AG08396 (cell line): ENCODE data around the gene TNNI3.
"Not testable (repeated sequence)": the region's sequence is repeated elsewhere in the genome, so short reads cannot be mapped to it uniquely, and the experiment has no call there.

ENCODE experiments used
- DNase-seq: peaks from one replicate; pipeline ENCODE4 v3.0.0; 2012; ENCODE audit warnings: low spot score, mixed read lengths

TNNI3 gene

DNA sequence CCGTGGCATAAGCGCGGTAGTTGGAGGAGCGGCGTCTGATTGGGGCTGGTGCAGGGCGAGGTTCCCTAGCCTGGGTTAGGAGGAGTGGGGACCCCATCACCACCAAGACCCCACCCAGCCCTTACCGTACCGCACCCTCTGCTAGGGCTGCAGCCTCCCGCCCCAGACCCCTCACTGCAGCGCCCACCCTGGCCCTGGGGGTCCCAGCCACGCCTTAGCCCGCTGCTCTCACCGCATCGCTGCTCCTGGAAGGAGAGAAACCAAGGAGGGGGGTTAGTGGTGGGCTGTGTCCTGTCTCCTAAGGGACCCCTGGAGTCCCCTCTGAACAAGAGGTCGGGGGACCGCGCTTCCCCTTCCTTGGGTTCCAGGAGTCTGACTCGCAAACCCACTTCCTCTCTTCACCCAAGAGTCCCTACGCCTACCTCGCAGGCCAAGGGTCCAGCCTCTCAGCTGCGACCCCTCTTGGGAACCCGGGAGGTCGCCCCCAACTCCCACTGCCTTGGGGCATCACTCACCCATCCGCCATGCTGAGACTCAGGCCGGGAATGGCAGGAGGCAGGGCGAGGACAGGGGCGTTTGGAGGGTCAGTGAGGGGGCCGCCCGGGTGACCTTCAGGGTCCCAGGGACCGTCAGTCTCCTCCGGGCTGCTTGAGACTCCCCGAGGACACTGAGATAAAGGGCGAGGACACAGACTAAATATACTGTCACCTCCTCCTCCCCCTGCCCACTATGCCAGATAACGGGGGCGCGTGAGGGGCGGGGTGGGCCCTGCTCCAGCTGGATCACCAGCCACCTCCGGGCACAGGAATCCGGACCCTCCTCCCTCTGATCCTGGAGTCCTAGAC lies at the start of gene TNNI3:
TNNI3 (minus strand) TSS at position 669 of the 845 bp plus-strand sequence; CDS start at position 526, 143 bp downstream.
- no peak for DNase-seq

DNA sequence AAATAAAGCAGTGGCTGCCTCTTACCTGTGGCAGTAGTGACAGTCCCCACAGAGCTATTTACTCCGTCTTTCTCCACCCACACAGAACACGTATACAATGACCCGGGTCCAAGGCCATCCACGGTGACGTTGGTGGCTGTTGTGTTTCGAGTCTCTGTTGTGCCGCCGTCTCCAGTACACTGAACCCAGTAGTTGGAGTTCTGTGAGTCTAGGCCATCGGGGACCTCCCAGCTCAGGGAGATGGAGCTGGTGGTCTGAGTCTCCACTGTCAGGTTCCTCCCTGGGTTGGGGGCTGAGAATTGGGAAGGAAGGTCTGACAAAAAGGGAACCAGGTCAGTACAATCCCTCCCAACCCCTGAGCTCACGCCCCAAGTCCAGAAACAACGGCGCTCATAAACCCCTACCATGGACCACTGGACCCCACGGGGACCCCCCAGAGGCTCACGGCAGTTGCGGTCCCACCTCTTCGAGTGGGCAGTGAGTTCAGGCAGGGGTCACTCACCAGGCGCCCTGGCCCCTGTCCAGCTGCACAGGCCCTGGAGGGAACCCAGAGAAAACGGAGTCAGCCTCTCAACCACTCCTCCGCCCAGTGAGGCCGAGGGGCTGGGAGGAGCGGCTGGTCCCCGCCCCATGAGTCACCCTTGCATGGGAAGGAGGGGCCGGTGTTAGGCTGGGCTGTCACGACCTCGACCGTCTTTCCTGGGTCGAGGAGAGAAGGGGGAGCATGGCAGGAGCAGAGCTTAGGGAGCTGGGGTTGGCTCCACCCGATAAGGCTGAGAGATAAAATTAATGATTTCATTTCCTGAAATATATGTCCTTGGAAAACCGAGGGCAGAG lies 49.4 kb upstream of the TNNI3 start:
- DNase-seq = peak; percentile 94

DNA sequence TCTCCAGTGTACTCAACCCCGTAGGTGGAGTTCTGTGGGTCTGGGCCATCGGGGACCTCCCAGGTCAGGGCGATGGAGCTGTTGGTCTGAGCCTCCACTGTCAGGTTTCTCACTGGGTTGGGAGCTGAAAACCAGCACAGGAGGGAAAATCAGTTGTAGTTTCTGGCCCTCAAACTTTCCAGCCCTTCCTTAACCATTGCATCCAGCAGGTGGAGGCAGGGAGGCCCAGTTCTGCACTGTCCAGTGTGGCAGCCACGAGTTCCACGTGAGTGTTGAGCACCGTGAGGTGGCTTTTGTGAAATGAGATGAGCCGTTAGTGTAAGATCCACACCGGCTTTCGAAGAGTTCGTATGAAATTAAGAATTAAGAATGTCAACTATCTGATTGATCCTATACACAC lies 44.7 kb upstream of the TNNI3 start:
- DNase-seq = not testable (repeated sequence)

DNA sequence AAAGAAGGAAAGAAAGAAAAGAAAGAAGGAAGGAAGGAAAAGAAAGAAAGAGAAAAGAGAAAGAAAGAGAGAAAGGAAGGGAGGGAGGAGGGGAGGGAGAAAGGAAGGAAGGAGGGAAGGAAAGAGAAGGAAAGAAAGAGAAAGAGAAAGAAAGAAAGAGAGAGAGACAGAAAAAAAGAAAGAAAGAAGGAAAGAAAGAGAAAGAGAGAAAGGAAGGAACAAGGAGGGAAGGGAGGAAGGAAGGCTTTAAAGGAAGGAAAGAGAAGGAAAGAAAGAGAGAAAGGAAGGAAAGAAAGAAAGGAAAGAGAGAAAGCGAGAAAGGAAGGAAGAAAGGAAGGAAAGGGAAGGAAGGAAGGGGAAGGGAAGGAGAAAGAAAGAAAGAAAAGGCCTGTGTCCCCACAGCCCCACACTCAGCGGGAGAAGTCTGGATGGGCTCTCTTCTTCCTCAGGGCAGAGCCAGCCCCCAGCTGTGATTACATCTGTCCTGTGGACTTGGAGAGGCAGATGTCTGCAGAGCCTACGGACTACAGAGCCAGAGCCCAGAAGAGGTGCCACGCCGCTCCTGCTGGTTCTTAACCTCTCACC lies 42.2 kb upstream of the TNNI3 start:
- no peak for DNase-seq

DNA sequence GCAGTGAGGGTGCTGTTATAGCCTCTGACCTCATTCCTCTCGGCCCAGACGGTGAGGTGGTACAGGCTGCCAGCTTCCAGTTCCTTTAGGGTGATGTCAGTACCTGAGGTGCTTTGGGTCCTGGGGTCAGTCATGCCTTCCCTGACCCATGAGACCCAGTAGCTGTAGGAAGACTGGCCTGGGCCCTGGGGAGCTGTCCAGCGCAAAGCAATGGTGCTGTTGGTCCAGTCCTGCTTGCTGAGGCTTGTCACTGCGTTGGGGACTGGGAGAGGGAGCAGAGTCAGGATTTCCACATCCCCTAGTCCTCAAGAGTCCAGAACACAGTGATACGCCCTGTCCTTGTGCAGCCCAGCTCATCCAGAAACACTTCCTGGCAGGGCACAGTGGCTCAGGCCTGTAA lies 41.1 kb upstream of the TNNI3 start:
- DNase-seq = no peak

DNA sequence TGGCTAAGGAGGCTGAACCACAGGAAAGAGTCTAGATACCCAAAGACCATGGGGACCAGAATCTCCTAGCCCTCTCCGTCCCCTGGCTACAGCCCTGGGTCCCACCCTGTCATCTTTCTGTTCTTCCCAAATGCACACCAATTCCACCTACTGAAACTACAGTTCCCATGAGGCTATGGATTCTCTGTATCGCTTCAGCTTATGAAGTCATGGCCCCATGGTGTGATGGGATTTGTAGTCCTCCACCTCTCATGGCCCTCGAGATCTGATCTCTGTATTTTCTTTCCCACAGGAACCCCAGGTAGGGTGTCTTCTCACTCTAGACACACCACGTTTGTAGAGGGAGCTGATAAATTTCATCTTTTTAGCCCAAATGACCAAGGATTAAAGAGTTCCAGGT lies 40.0 kb upstream of the TNNI3 start:
- no peak for DNase-seq

DNA sequence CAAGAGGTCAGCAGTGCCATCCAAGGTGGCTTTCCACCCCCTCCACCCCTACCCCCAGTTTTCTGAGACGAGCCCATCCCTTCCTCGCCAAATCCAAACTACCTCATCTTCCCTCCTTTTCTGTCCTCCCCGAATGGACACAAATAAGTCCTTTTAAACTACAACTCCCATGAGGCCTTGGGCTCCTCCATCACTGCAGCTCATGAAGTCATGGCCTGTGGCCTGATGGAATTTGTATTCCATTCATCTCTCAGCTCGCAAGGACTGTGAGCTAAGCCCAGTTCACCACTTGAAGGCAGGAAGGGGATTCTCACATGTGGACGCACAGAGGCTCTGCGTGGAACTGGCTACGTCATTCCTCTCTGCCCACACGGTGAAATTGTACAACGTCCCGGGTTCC lies 39.3 kb upstream of the TNNI3 start:
- DNase-seq = no peak

DNA sequence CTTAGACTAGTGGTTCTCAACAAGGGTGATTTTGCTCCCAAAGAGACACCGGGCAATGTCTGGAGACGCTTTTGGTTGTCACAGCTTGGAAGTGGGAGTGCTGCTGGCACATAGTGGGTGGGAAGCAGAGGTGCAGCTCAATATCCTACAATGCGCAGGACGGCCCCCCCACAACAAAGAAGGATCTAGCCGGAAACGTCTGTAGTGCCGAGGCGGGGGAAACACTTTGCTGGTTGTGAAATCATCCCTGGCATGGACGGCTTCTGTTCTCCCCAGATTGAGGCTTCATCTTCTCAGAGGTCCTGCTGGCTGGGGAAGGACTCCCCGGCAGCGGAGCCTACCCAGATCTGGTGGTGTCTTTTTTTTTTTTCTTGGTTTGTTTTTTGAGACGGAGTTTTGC lies 35.9 kb upstream of the TNNI3 start:
- no peak for DNase-seq

DNA sequence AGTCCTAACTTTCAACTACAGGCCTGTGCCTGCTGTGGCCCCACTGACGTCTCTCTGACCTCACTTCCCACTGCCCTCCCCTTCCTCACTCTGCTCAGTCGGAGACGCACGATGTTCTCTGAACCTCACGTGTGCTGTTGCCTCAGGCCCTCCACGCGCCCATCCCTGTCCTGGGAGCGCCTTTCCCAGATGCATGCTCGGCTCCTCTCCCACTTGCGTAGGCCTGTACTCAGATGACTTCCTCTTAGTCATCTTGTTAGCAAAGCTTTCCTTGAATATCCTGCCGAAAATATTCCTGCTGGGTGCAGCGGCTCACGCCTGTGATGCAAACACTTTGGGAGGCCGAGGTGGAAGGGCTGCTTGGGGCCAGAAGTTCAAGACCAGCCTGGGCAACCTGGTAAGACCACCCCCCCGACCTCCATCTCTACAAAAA lies 31.9 kb upstream of the TNNI3 start:
- no peak for DNase-seq

DNA sequence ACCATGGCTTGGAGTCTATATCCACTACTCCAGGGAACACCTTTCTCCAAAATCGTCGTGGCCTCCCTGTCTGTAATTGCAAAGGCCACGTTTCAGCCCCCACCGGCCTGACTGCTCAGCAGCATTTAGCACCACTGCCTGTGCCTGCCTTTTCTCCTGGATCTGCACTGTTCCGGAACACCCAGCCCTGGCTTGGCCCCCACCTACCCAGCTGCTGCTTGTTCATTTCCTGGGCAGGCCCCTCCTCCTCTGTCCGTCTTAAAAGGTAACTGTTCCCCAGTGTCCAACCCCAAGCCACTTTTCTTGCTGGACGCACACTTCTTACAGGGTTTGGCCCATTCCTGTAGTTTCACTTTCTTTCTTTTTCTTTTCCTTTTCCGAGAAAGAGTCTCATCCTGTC lies 31.1 kb upstream of the TNNI3 start:
- no peak for DNase-seq

DNA sequence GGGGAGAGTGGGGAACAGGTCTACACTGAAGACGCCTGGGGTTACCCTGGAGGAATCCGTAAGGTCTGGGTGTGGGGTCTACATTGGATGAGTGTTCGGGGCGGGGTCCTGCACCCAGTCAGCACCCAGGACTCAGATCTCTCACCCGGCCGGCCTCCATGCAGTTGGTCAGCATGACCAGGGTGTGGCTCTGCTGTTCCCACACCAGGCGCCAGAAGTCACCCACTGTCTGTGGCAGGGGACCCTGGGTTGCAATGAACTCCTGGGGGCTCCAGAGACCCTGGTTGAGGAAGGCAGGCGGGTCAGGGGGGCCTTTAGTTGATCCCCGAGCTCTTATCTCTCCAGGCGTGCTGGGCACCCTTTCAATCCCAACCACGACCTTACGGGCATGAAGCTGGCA lies 28.5 kb upstream of the TNNI3 start:
- no peak for DNase-seq

DNA sequence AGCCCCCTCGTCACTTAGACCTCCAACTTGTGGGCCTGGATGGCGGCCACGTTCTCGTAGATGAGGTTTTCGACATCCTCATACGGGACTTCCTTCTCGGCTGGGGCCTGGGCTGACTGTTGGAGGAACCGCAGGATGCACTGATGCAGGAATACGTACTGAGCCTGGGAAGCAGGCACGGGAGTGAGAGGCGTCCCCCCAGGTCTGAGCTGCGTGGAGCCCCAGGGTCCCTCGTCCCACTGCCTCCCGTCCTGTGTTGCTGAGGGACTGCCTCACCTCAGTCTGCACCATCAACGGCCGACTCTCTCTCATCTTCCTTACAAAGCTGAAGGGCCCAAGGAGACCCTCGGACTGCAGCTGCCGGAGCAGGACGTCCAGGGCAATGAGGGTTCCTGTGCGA lies 24.2 kb upstream of the TNNI3 start:
- DNase-seq = no peak

DNA sequence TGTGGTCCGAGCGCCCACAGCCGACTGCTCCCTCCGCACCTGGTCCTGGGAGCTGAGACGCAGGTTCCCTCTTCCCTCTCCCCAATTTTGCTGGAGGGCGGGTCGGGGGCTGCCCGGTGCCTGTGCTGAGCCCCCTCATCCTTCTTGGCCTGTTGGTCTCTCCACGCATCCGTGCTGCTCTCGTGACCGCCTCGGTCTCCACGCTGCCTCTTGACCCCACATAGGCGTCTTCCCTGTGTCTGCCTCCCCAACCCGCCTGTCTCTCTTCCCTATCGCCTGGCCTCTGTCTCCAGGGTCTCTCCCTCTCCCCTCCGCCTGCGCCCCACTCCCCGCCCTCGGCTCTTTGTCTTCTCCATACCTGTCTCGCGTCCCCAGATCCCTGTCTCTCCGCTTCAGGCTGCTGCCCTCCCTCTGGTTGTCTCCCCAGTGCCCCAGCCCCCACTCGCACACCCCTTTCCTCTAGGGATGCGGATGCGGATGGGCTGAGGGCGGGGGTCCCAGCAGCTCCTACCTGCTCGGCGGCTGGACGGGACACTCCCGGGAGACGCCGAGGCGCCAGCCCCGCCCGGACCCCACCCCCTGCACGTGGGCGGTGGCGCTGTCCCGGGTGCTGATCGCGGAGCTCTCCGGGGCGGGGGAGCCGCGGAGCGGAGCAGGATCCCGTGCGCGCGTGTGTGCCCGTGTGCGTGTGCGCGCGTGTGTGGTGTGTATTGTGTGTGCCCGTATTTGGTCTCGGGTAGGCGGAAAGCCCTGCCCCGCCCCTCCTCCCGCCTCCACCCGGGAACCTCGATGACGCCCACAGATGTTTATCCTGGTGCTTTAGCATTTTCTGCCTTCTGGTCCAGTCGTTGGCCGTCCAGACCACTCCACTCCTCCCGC lies 22.3 kb upstream of the TNNI3 start, which contains the start of gene SYT5:
SYT5 (minus strand) TSS at position 684 of the 879 bp plus-strand sequence. CDS start 1,248 bp downstream, outside the sequence.
- peak; percentile 85 for DNase-seq

DNA sequence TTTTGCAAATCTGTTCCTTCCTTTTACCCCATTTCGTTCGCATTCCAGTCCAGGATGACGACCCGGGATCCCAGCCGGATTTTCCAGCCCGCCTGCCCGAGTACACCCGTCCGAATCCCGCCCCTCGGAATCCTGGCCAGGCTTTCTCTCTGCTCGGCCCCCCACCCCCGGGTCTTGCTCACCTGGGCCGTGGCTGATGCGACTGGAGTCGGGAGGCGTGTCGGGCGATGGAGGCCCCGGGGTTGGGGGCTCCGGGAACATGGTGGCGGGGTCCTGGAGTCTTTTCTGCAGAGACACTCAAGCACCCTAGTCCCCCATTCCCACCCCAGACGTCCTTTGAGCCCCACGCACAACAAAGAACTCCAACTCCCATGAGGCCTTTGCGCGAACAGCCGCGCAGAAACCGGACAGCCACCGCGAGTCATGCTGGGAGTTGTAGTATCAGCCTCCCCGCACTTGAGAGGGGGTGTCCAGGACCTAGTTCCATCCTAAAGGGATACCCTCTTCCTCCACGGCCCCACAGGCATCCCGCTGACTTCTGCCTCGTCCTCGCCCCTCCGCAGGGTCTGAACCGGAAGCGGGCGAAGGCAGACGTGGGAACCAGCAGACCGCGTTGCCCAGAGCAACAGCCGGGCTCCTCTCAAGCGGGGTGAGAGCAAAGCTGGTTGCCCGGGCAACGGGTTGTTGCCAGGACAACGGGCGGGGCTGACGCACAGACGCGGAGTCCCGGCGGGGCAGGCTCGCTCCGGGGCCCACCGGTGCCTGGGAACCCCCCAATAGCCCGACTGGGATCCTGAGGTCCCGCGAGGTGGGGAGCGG lies 21.5 kb upstream of the TNNI3 start:
- peak; percentile 93 for DNase-seq

DNA sequence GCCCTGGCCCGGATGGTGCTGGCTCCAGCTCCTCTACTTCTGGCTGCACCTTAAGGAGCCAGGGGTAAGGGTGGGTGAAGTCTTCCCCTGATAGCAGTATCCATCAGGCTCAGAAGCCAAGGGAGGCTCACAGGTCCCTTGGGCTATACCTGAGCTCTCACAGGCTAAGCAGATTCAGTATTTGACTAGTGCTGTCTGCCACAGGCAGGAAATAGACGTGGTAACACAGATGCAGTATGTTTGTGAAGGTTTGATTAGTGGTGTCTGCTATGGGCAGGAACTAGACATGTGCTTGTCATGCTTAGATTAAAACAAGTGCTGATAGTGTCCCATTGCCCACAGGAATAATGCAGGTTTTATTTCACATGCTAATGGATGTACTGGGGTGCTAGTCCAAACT lies 18.5 kb upstream of the TNNI3 start:
- DNase-seq = no peak

DNA sequence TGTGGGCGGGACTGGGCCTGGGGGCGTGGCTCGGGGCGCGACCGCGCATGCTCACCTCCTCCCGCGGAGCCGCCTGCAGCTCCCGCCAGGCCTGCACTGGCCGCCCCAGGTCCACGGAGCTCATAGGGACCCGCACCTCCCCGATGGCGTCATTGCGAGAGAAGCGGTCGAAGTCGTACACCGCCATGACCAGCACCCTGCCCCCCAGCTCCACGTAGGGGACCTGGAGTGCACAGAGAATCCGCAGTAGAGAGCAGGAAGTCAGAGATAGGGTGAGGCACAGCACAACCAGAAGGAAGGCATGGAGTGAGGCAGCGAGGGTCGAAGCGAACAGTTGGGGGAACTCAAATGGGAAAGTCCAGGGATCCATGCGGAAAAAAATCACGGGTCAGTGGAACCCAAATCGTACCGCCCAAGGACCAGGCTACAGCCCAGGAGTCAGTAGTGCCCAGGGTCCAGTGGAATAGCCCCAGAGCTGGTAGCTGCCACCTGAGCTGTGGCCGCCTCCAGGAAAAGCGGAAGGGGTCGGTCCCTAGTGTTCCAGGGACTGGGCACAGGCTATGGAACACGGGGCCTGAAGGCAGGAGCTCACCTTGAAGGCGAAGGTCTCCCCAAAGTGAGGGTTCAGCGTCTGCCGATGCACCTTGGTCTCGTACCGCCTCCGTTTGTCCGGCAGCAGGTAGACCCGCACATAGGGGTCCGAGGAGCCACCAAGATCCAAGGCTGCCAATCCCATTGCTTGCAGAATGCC lies 17.8 kb upstream of the TNNI3 start:
- no peak for DNase-seq

DNA sequence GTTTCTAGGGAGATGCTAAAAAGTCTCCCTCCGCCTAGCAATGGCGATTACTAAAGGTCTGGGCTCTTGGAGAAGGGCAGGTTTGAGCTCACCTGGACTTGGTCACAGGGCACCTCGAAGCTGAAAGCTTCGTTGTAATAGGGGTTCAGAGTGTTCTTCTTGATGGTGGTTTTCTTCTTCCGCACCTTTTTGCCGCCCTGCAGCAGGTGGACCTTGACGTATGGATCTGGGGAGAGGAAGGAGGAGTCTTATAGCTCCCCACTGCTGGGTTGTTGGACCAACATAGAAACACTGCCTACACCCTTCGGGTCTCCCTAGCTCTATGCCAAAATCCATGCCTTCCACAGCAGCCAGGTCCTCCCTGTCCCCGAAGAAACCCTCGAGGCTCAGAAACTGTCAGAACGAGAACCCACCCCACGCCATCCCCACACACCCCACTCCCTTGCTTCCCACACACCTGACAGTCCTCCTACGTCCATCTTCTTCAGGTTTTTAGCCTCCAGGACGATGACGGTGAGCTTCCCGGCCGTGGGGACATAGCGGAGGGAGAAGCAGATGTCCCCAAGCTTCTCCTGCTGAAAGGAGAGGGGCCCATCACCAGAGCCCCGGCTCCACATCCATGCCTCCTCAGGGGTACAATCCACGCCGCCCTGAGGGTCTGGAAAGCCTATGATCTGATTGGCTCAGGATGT lies 17.0 kb upstream of the TNNI3 start:
- DNase-seq = no peak

DNA sequence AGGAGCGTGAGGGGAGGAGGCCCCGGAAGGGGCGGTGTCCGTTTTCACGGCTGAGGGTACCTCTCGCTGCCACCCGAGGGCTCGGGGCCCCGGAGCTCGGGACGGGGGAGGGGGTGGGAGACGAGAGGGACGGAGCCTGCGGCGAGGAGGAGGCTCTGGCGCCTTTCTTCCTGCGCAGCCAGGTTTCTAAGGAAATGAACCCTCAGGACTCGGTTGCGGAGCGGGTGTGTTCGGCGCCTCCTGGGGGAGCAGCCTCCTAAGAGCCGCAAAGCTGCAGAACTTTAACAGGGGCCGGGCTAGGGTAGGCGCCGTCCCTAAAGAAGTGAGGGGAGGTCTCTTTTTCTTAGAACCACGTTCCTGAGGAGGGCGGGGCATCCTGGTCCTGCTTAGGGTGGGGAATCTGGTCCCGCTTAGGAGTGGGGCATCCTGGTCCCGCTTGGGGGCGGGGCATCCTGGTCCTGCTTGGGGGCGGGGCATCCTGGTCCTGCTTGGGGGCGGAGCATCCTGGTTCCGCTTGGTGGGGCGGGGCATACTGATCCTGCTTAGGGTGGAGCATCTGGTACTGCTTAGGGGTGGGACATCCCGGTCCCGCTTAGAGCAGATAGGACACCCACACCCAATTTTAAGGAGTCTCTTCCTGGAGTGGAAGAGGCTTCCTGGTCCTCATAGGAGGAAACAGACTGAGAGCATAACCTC lies 16.3 kb upstream of the TNNI3 start:
- peak; percentile 93 for DNase-seq
